Peyer's patch (tissue), 4 donors: ENCODE measurements around the gene POLR2M.

ENCODE experiments used
- CTCF ChIP-seq, 6 experiments: fragments of 450-650 bp in 4 of 6; fragments of 200-600 bp in 2 of 6; sonication (generic) in 1 of 6; IDR thresholded peaks; one replicate each; pipeline ENCODE4 v1.5.1; 2017 to 2019; ENCODE audit warnings: antibody characterized with exemption in 6 of 6, mild to moderate bottlenecking in 3 of 6, moderate library complexity in 1 of 6
- POLR2A ChIP-seq, 2 donors: fragments of 450-650 bp; IDR thresholded peaks; one replicate each; pipeline ENCODE4 v1.5.1; 2017; ENCODE audit warnings: antibody characterized with exemption in 2 of 2, mild to moderate bottlenecking in 2 of 2, moderate library complexity in 2 of 2

GRCh38 chr15:57683481-57683880 lies 23.0 kb upstream of the POLR2M start:
- TF ChIP-seq CTCF (IDR thresholded peaks at IDR 0.05): no peak
- TF ChIP-seq POLR2A (IDR thresholded peaks at IDR 0.05): no peak
